ENCODE results near the gene NDUFC2.
"Not testable (repeated sequence)": the region's sequence is repeated elsewhere in the genome, so short reads cannot be mapped to it uniquely, and the experiment has no call there.

NDUFC2 gene

GRCh38 chr11:78109081-78110015, 29.7 kb upstream of the NDUFC2 start:
- in situ Hi-C loops (cut with HindIII; ENCODE audit: low sequenced_read_pairs) = no loop called here
- TF ChIP-seq, protein P1, sequence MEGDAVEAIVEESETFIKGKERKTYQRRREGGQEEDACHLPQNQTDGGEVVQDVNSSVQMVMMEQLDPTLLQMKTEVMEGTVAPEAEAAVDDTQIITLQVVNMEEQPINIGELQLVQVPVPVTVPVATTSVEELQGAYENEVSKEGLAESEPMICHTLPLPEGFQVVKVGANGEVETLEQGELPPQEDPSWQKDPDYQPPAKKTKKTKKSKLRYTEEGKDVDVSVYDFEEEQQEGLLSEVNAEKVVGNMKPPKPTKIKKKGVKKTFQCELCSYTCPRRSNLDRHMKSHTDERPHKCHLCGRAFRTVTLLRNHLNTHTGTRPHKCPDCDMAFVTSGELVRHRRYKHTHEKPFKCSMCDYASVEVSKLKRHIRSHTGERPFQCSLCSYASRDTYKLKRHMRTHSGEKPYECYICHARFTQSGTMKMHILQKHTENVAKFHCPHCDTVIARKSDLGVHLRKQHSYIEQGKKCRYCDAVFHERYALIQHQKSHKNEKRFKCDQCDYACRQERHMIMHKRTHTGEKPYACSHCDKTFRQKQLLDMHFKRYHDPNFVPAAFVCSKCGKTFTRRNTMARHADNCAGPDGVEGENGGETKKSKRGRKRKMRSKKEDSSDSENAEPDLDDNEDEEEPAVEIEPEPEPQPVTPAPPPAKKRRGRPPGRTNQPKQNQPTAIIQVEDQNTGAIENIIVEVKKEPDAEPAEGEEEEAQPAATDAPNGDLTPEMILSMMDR (IDR thresholded peaks at IDR 0.05; ENCODE audit: low read depth, low read length, missing control alignments) = no peak
- DNase-seq (ENCODE audit: low read depth) = no peak

DNA sequence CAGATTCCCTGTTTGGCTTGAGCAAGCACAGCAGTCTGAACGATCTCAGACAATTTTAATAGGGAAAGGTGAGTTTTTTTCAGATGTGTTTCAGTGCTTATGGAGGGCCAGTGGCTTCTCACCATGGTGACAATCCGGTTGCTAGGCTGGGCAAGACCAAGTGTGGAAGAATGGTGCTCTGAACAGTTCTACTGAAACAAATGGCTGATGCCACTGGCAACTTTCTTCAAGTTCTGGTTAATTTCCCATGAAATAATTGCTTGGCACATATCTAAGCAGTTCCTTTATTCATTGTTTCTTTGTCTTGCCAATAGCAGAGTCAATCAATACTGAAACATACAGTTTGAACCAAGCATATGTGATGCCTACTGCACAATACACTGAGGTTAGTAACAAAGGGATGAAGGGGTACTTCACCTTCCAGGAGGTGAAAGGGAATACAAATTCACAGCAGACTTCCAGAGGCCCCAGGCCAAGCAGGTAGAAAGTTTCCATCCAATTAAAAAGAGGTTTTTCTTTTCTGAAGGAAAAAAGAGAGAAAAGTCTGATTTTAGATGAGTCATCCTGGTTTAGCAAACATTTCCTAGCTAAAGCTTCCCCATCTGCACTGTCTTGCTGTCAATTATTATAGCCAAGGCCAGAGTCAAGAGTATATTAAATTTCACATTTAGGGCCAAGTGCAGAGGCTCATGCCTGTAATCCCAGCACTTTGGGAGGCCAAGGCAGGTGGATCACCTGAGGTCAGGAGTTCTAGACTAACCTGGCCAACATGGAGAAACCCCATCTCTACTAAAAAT, 21.2 kb upstream of the NDUFC2 start:
- H3K4me3 ChIP-seq (ENCODE audit: low read depth, low read length) = no peak overlapping the region
- in situ Hi-C loops (cut with HindIII; ENCODE audit: low sequenced_read_pairs) = no loop called here
- no peak for DNase-seq (ENCODE audit: low read depth)
- TF ChIP-seq, protein P1 (IDR thresholded peaks at IDR 0.05; ENCODE audit: low read depth, low read length, missing control alignments) = no peak

More at GRCh38 chr11:78109081-78110015, 29.7 kb upstream of the NDUFC2 start:
- H3K4me3 ChIP-seq (ENCODE audit: low read depth, low read length) = no peak overlapping the region

DNA sequence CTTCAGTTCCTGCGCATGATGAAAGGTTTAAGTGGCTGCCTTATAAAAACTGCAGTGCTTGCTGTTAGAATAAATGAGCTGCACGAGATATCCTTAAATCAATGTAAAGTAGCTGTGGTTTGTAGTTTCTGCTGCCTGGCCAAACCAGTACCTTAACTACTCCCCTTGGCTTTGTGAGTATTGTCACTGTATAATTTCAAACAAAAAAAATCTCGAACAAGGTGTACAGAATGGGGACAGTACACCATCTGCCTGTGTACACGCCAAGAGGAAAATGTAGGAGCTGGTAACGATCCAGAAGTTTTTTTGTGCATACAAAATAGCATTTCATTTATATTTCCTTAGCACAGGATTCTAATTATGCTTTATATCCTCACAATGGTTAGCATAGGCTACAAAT, 20.6 kb upstream of the NDUFC2 start:
- H3K4me3 ChIP-seq (ENCODE audit: low read depth, low read length) = no peak overlapping the region
- in situ Hi-C loops (cut with HindIII; ENCODE audit: low sequenced_read_pairs) = no loop called here
- TF ChIP-seq, protein P1 (IDR thresholded peaks at IDR 0.05; ENCODE audit: low read depth, low read length, missing control alignments) = no peak
- DNase-seq (ENCODE audit: low read depth) = no peak

GRCh38 chr11:78099666-78100065, 20.0 kb upstream of the NDUFC2 start:
- DNase-seq (ENCODE audit: low read depth) = no peak
- no peak overlapping the region for H3K4me3 ChIP-seq (ENCODE audit: low read depth, low read length)
- TF ChIP-seq, protein P1 (IDR thresholded peaks at IDR 0.05; ENCODE audit: low read depth, low read length, missing control alignments) = no peak
- in situ Hi-C loops (cut with HindIII; ENCODE audit: low sequenced_read_pairs) = no loop called here

DNA sequence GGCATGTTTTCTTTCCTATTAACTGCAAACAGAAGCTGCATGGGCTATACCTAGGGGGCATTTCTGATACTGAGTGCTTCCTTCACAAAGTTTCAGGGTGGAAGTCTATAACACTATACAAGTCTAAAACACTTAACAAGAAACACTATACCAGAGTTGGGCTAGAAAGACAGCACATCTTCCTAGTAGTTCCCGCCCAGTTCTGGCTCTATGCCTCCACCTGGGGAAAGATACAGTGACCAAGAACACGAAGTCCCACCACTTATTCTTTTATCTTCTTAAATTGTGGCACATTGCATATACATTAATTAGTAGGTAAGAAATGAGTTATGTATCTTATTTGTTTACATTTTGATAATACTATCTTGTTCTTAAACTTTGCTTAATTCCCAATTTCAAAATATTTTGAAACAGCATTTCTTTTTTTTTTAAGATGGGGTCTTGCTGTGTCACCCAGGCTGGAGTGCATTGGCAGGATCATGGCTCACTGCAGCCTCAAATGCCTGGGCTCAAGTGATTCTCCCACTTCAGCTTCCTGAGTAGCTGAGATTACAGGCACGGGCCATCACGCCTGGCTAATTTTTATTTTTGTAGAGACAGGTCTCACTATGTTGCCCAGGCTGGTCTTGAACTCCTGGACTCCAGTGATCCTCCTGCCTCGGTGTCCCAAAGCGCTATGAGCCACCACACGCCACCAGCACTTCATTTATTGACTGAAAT, 18.2 kb upstream of the NDUFC2 start:
- in situ Hi-C loops (cut with HindIII; ENCODE audit: low sequenced_read_pairs) = no loop called here
- no peak overlapping the region for H3K4me3 ChIP-seq (ENCODE audit: low read depth, low read length)
- no peak for DNase-seq (ENCODE audit: low read depth)
- TF ChIP-seq, protein P1 (IDR thresholded peaks at IDR 0.05; ENCODE audit: low read depth, low read length, missing control alignments) = no peak

GRCh38 chr11:78094250-78094649, 14.6 kb upstream of the NDUFC2 start:
- TF ChIP-seq, protein P1 (IDR thresholded peaks at IDR 0.05; ENCODE audit: low read depth, low read length, missing control alignments) = no peak
- DNase-seq (ENCODE audit: low read depth) = no peak
- in situ Hi-C loops (cut with HindIII; ENCODE audit: low sequenced_read_pairs) = no loop called here

DNA sequence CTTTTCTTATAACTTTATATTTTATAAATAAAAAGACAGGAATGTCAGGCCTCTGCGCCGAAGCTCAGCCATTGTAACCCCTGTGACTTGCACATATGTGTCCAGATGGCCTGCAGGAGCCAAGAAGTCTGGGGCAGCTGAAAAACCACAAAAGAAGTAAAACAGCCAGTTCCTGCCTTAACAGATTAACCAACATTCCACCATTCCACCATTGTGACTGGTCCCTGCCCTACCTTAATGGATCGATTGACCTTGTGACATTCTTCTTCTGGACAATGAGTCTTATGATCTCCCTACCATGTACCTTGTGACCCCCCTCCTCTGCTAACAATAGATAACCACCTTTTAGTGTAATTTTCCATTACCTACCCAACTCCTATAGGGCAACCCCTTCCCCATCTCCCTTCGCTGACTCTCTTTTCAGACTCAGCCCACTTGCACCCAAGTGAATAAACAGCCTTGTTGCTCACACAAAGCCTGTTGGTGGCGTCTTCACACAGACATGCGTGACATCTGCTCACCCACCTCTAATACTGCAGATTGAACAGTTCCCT, 6.9 kb upstream of the NDUFC2 start:
- H3K4me3 ChIP-seq (ENCODE audit: low read depth, low read length); DNase-seq (ENCODE audit: low read depth); in situ Hi-C loops (cut with HindIII; ENCODE audit: low sequenced_read_pairs): not testable (repeated sequence)

More at GRCh38 chr11:78094250-78094649, 14.6 kb upstream of the NDUFC2 start:
- no peak overlapping the region for H3K4me3 ChIP-seq (ENCODE audit: low read depth, low read length)

All from astrocyte of the cerebellum (primary cell).